ENCODE measurements around the gene SPG21.

SPG21 gene

DNA sequence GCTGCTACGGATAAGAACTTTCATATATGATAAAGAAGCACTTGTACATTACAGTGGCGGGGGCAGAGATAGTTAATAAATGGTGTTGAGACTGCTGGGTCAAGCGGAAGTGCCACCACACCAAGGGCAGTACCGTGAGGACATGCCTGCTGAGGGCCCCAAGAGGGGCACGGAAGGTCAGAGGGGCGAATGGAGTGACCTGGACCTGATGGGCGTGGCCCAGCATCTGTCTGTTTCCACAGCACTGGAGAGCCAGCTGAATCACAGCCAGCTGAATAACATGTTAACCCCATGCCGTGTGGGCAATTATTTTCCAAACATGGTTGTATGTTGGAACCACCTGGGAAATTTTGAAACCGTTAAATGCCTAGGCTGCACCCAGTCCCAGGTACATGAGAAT lies 40.8 kb downstream of the SPG21 start:
- TF ChIP-seq JUND (IDR thresholded peaks at IDR 0.05; ENCODE audit: low read depth), result no peak
- in situ Hi-C loops (cut with HindIII; ENCODE audit: low pct_unique_long_range_greater_than_20kb, low sequenced_read_pairs), result no loop called here
- DNase-seq (ENCODE audit: low read depth in 1 of 2, low spot score in 1 of 2), result no peak

- in situ Hi-C loops (cut with HindIII; ENCODE audit: low pct_unique_long_range_greater_than_20kb, low sequenced_read_pairs), result no loop called here
- no peak for DNase-seq (ENCODE audit: low read depth in 1 of 2, low spot score in 1 of 2)
- no peak for TF ChIP-seq JUND (IDR thresholded peaks at IDR 0.05; ENCODE audit: low read depth)
These were observed 42.5 kb downstream of the SPG21 start for GRCh38 chr15:64947211-64947610.

DNA sequence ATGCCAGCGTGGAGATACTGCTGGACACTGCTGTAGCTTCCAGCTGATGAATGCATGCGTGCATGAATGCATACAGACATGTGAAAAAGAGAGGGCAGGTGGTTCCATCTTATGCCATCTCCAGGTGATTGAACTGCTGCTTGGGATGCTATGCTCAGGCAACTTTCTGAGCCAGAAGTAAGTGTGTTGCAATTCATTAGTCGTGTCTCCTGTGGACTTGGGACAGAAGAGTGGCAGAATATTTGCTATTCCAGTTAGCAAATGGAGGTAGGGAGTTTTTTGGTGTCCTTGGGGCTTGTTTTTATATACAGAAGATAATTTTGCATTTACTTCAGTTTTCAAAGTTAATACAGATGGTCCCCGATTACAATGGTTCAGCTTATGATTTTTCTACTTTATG lies 44.8 kb downstream of the SPG21 start:
- no peak for DNase-seq (ENCODE audit: low read depth in 1 of 2, low spot score in 1 of 2)
- in situ Hi-C loops (cut with HindIII; ENCODE audit: low pct_unique_long_range_greater_than_20kb, low sequenced_read_pairs), result no loop called here
- TF ChIP-seq JUND (IDR thresholded peaks at IDR 0.05; ENCODE audit: low read depth), result no peak

DNA sequence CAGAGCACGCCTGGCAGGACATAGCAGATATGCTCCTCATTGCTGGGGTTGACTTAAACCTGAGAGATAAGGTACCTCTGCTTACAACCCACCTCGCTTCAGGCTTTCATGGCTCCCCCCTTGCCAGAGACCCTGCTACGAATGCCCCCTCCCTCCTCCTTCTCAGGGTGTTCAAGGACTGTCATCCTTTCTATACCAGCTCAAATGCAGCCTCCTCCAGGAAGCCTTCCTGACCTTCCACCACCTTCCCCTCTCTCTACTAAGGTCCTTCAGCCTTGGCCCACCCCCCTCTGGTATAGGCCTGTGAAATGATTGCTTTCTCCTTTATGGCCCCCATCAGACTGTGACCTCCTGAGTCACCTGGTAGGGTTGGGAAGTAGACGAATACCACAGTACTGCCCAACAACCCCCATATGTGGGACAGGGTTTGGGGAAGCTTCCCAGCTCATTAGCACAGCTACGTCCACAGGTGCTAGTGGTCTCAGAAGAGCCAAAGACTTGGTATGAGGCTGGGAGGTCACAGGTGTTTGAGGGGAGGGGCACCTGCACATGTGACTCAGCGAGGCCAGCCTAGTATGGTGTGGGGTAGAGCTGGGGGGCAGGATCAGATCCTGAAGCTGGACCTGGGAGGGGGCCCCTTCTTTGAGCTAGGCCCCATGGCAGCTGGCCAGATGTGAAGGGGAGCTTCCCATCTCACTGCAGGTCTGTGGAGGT lies 46.0 kb downstream of the SPG21 start:
- TF ChIP-seq JUND (IDR thresholded peaks at IDR 0.05; ENCODE audit: low read depth), result no peak
- in situ Hi-C loops (cut with HindIII; ENCODE audit: low pct_unique_long_range_greater_than_20kb, low sequenced_read_pairs), result no loop called here

GRCh38 chr15:64942356-64942755 lies 47.4 kb downstream of the SPG21 start:
- in situ Hi-C loops (cut with HindIII; ENCODE audit: low pct_unique_long_range_greater_than_20kb, low sequenced_read_pairs), result no loop called here
- DNase-seq (ENCODE audit: low read depth in 1 of 2, low spot score in 1 of 2), result no peak
- TF ChIP-seq JUND (IDR thresholded peaks at IDR 0.05; ENCODE audit: low read depth), result no peak

More for the DNA sequence above, 46.0 kb downstream of the SPG21 start:
- DNase-seq (ENCODE audit: low read depth in 1 of 2, low spot score in 1 of 2), result no peak

DNA sequence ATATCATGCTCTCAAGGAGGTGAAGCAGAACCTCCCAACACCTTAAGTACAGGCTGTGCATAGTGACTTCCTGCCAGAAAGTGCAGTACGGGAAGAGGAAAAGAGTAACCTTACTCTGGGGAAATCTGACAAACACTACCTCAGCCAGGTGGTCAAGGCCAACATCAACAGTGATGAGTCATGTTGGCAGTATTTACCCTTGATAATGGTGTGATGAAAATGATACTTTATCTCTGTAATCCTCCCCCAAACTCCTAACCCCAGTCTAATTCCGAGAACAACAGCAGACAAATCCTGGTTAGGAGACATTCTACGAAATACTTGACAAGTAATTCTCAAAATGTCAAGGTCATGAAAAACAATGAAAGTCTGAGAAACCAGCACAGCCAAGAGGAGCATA lies 51.5 kb downstream of the SPG21 start:
- DNase-seq (ENCODE audit: low read depth in 1 of 2, low spot score in 1 of 2), result no peak
- no peak for TF ChIP-seq JUND (IDR thresholded peaks at IDR 0.05; ENCODE audit: low read depth)
- in situ Hi-C loops (cut with HindIII; ENCODE audit: low pct_unique_long_range_greater_than_20kb, low sequenced_read_pairs), result no loop called here

- no peak for TF ChIP-seq JUND (IDR thresholded peaks at IDR 0.05; ENCODE audit: low read depth)
- in situ Hi-C loops (cut with HindIII; ENCODE audit: low pct_unique_long_range_greater_than_20kb, low sequenced_read_pairs), result no loop called here
- no peak for DNase-seq (ENCODE audit: low read depth in 1 of 2, low spot score in 1 of 2)
These were observed 55.7 kb downstream of the SPG21 start for GRCh38 chr15:64934023-64934422.

GRCh38 chr15:64931381-64931780 lies 58.3 kb downstream of the SPG21 start:
- TF ChIP-seq JUND (IDR thresholded peaks at IDR 0.05; ENCODE audit: low read depth), result no peak
- in situ Hi-C loops (cut with HindIII; ENCODE audit: low pct_unique_long_range_greater_than_20kb, low sequenced_read_pairs), result no loop called here
- DNase-seq (ENCODE audit: low read depth in 1 of 2, low spot score in 1 of 2), result no peak

GRCh38 chr15:64930778-64931371 lies 58.8 kb downstream of the SPG21 start:
- in situ Hi-C loops (cut with HindIII; ENCODE audit: low pct_unique_long_range_greater_than_20kb, low sequenced_read_pairs), result no loop called here
- no peak for TF ChIP-seq JUND (IDR thresholded peaks at IDR 0.05; ENCODE audit: low read depth)
- DNase-seq (ENCODE audit: low read depth in 1 of 2, low spot score in 1 of 2), result no peak

DNA sequence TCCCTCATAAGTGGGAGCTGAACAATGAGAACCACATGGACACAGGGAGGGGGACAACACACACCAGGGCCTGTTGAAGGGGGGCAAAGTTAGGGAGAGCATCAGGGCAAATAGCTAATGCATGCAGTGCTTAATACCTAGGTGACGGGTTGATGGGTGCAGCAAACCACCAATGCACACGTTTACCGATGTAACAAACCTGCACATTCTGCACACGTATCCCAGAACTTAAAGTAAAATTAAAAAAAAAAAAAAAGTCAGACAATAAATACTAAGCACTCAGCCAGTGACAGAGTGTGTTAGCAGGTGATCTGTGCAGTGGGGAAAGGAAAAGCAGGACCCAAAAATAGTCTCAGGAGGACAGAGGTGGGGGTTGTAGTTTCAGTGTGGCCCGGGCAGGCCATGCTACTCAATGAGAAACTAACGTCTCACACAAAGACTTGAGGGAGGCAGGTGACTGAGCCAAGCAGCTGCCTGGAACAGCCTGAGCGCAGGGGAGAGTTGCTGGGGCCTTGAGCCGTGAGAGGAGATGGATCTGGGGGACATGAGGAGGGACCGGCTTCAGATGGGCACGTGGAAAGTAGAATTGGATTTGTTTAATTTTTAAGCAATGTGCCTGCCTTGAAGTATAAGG lies 59.6 kb downstream of the SPG21 start:
- no peak for DNase-seq (ENCODE audit: low read depth in 1 of 2, low spot score in 1 of 2)
- in situ Hi-C loops (cut with HindIII; ENCODE audit: low pct_unique_long_range_greater_than_20kb, low sequenced_read_pairs), result no loop called here
- no peak for TF ChIP-seq JUND (IDR thresholded peaks at IDR 0.05; ENCODE audit: low read depth)

GRCh38 chr15:64928626-64929220 lies 61.0 kb downstream of the SPG21 start:
- in situ Hi-C loops (cut with HindIII; ENCODE audit: low pct_unique_long_range_greater_than_20kb, low sequenced_read_pairs), result no loop called here
- DNase-seq (ENCODE audit: low read depth in 1 of 2, low spot score in 1 of 2), result no peak
- no peak for TF ChIP-seq JUND (IDR thresholded peaks at IDR 0.05; ENCODE audit: low read depth)

GRCh38 chr15:64926661-64927060 lies 63.1 kb downstream of the SPG21 start:
- TF ChIP-seq JUND (IDR thresholded peaks at IDR 0.05; ENCODE audit: low read depth), result no peak
- in situ Hi-C loops (cut with HindIII; ENCODE audit: low pct_unique_long_range_greater_than_20kb, low sequenced_read_pairs), result no loop called here
- DNase-seq (ENCODE audit: low read depth in 1 of 2, low spot score in 1 of 2), result no peak
